HEK293 (cell line): ENCODE results near the gene PLCL1.

Experiments
- CTCF ChIA-PET: fragments of 350-600 bp; formaldehyde crosslinking; extraction: SDS; loops from one replicate; lab custom pipeline; 2021; ENCODE audit warnings: antibody characterized with exemption; lab: Yijun Ruan, JAX
- POLR2A ChIA-PET: fragments of 300-600 bp; formaldehyde crosslinking; extraction: SDS; loops from one replicate; lab custom pipeline; 2020; ENCODE audit warnings: antibody characterized with exemption, inconsistent platforms; lab: Yijun Ruan, JAX
- H3K27ac ChIP-seq: fragments of 200-500 bp; sonication (Bioruptor generic); 2 replicates; pipeline ENCODE4 v1.5.1; 2014; ENCODE audit warnings: low read depth, low read length, control low read depth, inconsistent platforms; ENCODE audit errors: extremely low read depth
- H3K36me3 ChIP-seq, 2 experiments: fragments of 200-500 bp in 1 of 2; sonication (Bioruptor generic) in 1 of 2; 1 replicate in 1 of 2; 2 replicates in 1 of 2; pipeline ENCODE4 v1.5.1; 2014 to 2017; ENCODE audit warnings: inconsistent platforms in 2 of 2, low read length in 2 of 2; ENCODE audit not compliant: control insufficient read depth in 2 of 2, insufficient read depth in 1 of 2
- H3K4me1 ChIP-seq: fragments of 200-500 bp; sonication (Bioruptor generic); 2 replicates; pipeline ENCODE4 v1.5.1; 2014; ENCODE audit warnings: mild to moderate bottlenecking, low read length, inconsistent platforms; ENCODE audit not compliant: control insufficient read depth, insufficient read depth
- H3K4me3 ChIP-seq: 2 replicates; pipeline ENCODE4 v1.5.1; 2011; ENCODE audit warnings: low read depth, mild to moderate bottlenecking, control low read depth, low read length, moderate library complexity
- H3K9me3 ChIP-seq: fragments of 200-500 bp; sonication (Bioruptor generic); 2 replicates; pipeline ENCODE4 v1.5.1; 2014; ENCODE audit warnings: low read depth, low read length, inconsistent platforms; ENCODE audit not compliant: control insufficient read depth, insufficient read depth
- GLIS1 ChIP-seq: fragments of 450-650 bp; formaldehyde crosslinking; IDR thresholded peaks from 2 replicates; pipeline ENCODE4 v1.5.1; 2016; ENCODE audit warnings: missing biosample characterization, missing genetic modification characterization
- GLIS2 ChIP-seq: fragments of 450-650 bp; formaldehyde crosslinking; IDR thresholded peaks from 2 replicates; pipeline ENCODE4 v1.5.1; 2016; ENCODE audit warnings: missing biosample characterization, missing genetic modification characterization
- HOXD13 ChIP-seq: sonication (generic); formaldehyde crosslinking; IDR thresholded peaks from 2 replicates; pipeline ENCODE4 v1.8.0; 2022; ENCODE audit warnings: missing genetic modification reagents, borderline replicate concordance
- MEIS1 ChIP-seq: sonication (generic); formaldehyde crosslinking; IDR thresholded peaks from 2 replicates; pipeline ENCODE4 v1.8.1; 2022; ENCODE audit warnings: missing genetic modification reagents, mild to moderate bottlenecking, borderline replicate concordance
- TRIM28 ChIP-seq: IDR thresholded peaks from 2 replicates; pipeline ENCODE4 v1.6.1; 2011; ENCODE audit warnings: low read length, control low read depth, borderline replicate concordance
- YY1 ChIP-seq: fragments of 450-650 bp; formaldehyde crosslinking; IDR thresholded peaks from 2 replicates; pipeline ENCODE4 v1.5.1; 2018; ENCODE audit warnings: missing biosample characterization, missing genetic modification characterization
- ZFHX2 ChIP-seq: fragments of 450-650 bp; formaldehyde crosslinking; conservative IDR thresholded peaks from 2 replicates; pipeline ENCODE4 v1.5.1; 2016; ENCODE audit warnings: missing biosample characterization, missing genetic modification characterization
- ZFP69B ChIP-seq: fragments of 450-650 bp; formaldehyde crosslinking; IDR thresholded peaks from 2 replicates; pipeline ENCODE4 v1.5.1; 2016; ENCODE audit warnings: missing biosample characterization, missing genetic modification characterization
- ZNF121 ChIP-seq: fragments of 450-650 bp; formaldehyde crosslinking; IDR thresholded peaks from 2 replicates; pipeline ENCODE4 v1.5.1; 2016; ENCODE audit warnings: missing biosample characterization, missing genetic modification characterization
- ZNF140 ChIP-seq: fragments of 450-650 bp; formaldehyde crosslinking; IDR thresholded peaks from 2 replicates; pipeline ENCODE4 v1.5.1; 2016; ENCODE audit warnings: missing biosample characterization, missing genetic modification characterization
- ZNF274 ChIP-seq, 2 experiments: fragments of 200-500 bp in 1 of 2; fragments of 450-650 bp in 1 of 2; sonication (Bioruptor generic) in 1 of 2; formaldehyde crosslinking in 1 of 2; IDR thresholded peaks; 2 replicates each; pipeline versions ENCODE4 v1.5.1 to v1.6.1; 2014 to 2016; ENCODE audit warnings: borderline replicate concordance in 1 of 2, inconsistent platforms in 1 of 2, low read length in 1 of 2, missing biosample characterization in 1 of 2, missing genetic modification characterization in 1 of 2
- ZNF37A ChIP-seq: fragments of 450-650 bp; IDR thresholded peaks from 2 replicates; pipeline ENCODE4 v1.5.1; 2018; ENCODE audit warnings: missing biosample characterization, missing genetic modification characterization
- ZNF473 ChIP-seq: fragments of 450-650 bp; formaldehyde crosslinking; IDR thresholded peaks from 2 replicates; pipeline ENCODE4 v1.5.1; 2017; ENCODE audit warnings: missing biosample characterization, missing genetic modification characterization
- ZNF555 ChIP-seq: fragments of 450-650 bp; formaldehyde crosslinking; conservative IDR thresholded peaks from 2 replicates; pipeline ENCODE4 v1.5.1; 2017; ENCODE audit warnings: missing biosample characterization, mild to moderate bottlenecking, missing genetic modification characterization, inconsistent platforms
- ZNF692 ChIP-seq: fragments of 450-650 bp; formaldehyde crosslinking; IDR thresholded peaks from 2 replicates; pipeline ENCODE4 v1.5.1; 2016; ENCODE audit warnings: missing biosample characterization, missing genetic modification characterization
- ZNF747 ChIP-seq: fragments of 450-650 bp; formaldehyde crosslinking; IDR thresholded peaks from 2 replicates; pipeline ENCODE4 v1.5.1; 2016; ENCODE audit warnings: missing biosample characterization, missing genetic modification characterization
- ZSCAN4 ChIP-seq: fragments of 450-650 bp; formaldehyde crosslinking; IDR thresholded peaks from 2 replicates; pipeline ENCODE4 v1.5.1; 2017; ENCODE audit warnings: missing biosample characterization, missing genetic modification characterization
- TF ChIP-seq, protein P1 (sequence below): fragments of 450-650 bp; formaldehyde crosslinking; IDR thresholded peaks from 2 replicates; pipeline ENCODE4 v1.5.1; 2016; ENCODE audit warnings: missing biosample characterization, missing genetic modification characterization
- TF ChIP-seq, protein P2 (sequence below): fragments of 450-650 bp; formaldehyde crosslinking; conservative IDR thresholded peaks from 2 replicates; pipeline ENCODE4 v1.5.1; 2016; ENCODE audit warnings: low read depth, missing biosample characterization, missing genetic modification characterization
- TF ChIP-seq, protein P3 (sequence below): fragments of 450-650 bp; formaldehyde crosslinking; IDR thresholded peaks from 2 replicates; pipeline ENCODE4 v1.5.1; 2016; ENCODE audit warnings: missing biosample characterization, missing genetic modification characterization, borderline replicate concordance

Gene PLCL1

DNA sequence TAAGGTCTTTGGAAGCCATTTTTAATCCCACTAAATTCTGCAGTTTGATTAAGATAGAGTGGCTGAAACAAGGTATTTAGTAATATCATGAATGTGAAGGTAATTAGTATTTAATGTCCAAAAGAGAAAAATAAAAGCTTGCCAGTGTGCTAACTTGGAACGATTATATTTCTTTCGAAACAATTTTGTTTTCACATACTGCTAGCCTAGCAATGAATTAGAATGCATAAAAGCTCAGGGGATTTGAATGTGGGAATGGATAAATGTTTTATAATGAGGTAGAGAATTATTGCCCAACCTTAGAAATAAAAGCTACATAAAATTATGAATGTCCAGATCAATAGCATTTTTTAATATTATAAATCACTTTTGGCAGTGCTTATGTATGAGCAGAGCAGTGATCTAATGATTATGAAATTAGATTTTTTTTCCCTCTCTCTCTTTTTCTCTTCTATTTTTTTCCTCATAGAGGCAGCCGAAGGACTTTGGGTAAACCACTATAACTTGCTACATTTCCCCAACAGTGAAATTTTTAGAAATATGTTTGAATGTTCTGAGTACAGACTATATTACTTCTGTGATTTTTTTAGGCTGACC, 75.5 kb downstream of the PLCL1 start:
- H3K4me1 ChIP-seq, result peaks cover 6% of the 10 kb centered on the region; the same call in 1 of the 2 replicates
- no peak overlapping the region for H3K27ac ChIP-seq
- no peak overlapping the region for H3K4me3 ChIP-seq
- ChIA-PET POLR2A (no interaction called here), CTCF (no interaction called here)
- no peaks in the 10 kb centered on the region for H3K36me3 ChIP-seq
- H3K9me3 ChIP-seq, result no peaks in the 10 kb centered on the region
- TF ChIP-seq ZNF473 (tag by site-specific recombination) (no peak), HOXD13 (CRISPR knock-in tag) (no peak), ZNF555 (tag by site-specific recombination) (no peak), ZNF692 (no peak), MEIS1 (no peak), ZNF121 (no peak)
- TF ChIP-seq, protein P1, sequence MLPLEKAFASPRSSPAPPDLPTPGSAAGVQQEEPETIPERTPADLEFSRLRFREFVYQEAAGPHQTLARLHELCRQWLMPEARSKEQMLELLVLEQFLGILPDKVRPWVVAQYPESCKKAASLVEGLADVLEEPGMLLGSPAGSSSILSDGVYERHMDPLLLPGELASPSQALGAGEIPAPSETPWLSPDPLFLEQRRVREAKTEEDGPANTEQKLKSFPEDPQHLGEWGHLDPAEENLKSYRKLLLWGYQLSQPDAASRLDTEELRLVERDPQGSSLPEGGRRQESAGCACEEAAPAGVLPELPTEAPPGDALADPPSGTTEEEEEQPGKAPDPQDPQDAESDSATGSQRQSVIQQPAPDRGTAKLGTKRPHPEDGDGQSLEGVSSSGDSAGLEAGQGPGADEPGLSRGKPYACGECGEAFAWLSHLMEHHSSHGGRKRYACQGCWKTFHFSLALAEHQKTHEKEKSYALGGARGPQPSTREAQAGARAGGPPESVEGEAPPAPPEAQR (tag by site-specific recombination), result no peak

- H3K4me1 ChIP-seq, result peaks cover under 1% of the 10 kb centered on the region; the same call in 1 of the 2 replicates
- H3K27ac ChIP-seq, result no peak overlapping the region
- POLR2A ChIA-PET, result no interaction called here
- H3K4me3 ChIP-seq, result no peak overlapping the region
- CTCF ChIA-PET, result interaction anchor here (0.7 kb wide), 1 partner anchor 235 kb away, joined by 3 read pairs; no protein-coding TSS in a partner anchor
- H3K9me3 ChIP-seq, result no peaks in the 10 kb centered on the region
- no peaks in the 10 kb centered on the region for H3K36me3 ChIP-seq
- TF ChIP-seq ZNF37A (tag by site-specific recombination), result no peak
- TF ChIP-seq TRIM28, result no peak
- no peak for TF ChIP-seq ZNF274 (IDR thresholded peaks at IDR 0.05; ENCODE audit: low read length)
- TF ChIP-seq ZNF274 (tag by site-specific recombination; IDR thresholded peaks at IDR 0.05; ENCODE audit: borderline replicate concordance), result no peak
- TF ChIP-seq, protein P2, sequence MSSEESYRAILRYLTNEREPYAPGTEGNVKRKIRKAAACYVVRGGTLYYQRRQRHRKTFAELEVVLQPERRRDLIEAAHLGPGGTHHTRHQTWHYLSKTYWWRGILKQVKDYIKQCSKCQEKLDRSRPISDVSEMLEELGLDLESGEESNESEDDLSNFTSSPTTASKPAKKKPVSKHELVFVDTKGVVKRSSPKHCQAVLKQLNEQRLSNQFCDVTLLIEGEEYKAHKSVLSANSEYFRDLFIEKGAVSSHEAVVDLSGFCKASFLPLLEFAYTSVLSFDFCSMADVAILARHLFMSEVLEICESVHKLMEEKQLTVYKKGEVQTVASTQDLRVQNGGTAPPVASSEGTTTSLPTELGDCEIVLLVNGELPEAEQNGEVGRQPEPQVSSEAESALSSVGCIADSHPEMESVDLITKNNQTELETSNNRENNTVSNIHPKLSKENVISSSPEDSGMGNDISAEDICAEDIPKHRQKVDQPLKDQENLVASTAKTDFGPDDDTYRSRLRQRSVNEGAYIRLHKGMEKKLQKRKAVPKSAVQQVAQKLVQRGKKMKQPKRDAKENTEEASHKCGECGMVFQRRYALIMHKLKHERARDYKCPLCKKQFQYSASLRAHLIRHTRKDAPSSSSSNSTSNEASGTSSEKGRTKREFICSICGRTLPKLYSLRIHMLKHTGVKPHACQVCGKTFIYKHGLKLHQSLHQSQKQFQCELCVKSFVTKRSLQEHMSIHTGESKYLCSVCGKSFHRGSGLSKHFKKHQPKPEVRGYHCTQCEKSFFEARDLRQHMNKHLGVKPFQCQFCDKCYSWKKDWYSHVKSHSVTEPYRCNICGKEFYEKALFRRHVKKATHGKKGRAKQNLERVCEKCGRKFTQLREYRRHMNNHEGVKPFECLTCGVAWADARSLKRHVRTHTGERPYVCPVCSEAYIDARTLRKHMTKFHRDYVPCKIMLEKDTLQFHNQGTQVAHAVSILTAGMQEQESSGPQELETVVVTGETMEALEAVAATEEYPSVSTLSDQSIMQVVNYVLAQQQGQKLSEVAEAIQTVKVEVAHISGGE (tag by site-specific recombination), result no peak
- TF ChIP-seq, protein P3, sequence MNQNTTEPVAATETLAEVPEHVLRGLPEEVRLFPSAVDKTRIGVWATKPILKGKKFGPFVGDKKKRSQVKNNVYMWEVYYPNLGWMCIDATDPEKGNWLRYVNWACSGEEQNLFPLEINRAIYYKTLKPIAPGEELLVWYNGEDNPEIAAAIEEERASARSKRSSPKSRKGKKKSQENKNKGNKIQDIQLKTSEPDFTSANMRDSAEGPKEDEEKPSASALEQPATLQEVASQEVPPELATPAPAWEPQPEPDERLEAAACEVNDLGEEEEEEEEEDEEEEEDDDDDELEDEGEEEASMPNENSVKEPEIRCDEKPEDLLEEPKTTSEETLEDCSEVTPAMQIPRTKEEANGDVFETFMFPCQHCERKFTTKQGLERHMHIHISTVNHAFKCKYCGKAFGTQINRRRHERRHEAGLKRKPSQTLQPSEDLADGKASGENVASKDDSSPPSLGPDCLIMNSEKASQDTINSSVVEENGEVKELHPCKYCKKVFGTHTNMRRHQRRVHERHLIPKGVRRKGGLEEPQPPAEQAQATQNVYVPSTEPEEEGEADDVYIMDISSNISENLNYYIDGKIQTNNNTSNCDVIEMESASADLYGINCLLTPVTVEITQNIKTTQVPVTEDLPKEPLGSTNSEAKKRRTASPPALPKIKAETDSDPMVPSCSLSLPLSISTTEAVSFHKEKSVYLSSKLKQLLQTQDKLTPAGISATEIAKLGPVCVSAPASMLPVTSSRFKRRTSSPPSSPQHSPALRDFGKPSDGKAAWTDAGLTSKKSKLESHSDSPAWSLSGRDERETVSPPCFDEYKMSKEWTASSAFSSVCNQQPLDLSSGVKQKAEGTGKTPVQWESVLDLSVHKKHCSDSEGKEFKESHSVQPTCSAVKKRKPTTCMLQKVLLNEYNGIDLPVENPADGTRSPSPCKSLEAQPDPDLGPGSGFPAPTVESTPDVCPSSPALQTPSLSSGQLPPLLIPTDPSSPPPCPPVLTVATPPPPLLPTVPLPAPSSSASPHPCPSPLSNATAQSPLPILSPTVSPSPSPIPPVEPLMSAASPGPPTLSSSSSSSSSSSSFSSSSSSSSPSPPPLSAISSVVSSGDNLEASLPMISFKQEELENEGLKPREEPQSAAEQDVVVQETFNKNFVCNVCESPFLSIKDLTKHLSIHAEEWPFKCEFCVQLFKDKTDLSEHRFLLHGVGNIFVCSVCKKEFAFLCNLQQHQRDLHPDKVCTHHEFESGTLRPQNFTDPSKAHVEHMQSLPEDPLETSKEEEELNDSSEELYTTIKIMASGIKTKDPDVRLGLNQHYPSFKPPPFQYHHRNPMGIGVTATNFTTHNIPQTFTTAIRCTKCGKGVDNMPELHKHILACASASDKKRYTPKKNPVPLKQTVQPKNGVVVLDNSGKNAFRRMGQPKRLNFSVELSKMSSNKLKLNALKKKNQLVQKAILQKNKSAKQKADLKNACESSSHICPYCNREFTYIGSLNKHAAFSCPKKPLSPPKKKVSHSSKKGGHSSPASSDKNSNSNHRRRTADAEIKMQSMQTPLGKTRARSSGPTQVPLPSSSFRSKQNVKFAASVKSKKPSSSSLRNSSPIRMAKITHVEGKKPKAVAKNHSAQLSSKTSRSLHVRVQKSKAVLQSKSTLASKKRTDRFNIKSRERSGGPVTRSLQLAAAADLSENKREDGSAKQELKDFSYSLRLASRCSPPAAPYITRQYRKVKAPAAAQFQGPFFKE, result no peak
- no peak for TF ChIP-seq ZFP69B (tag by site-specific recombination)
- TF ChIP-seq ZNF140 (tag by site-specific recombination), result no peak
- TF ChIP-seq ZSCAN4 (tag by site-specific recombination), result no peak
- TF ChIP-seq ZNF555 (tag by site-specific recombination), result no peak
- TF ChIP-seq GLIS2, result no peak
- TF ChIP-seq ZNF747 (tag by site-specific recombination), result no peak
- no peak for TF ChIP-seq GLIS1
- no peak for TF ChIP-seq YY1
- TF ChIP-seq ZFHX2 (tag by site-specific recombination), result no peak
These were observed 79.1 kb downstream of the PLCL1 start for GRCh38 chr2:197883354-197884032.
